CD14-positive monocyte (primary cell): ENCODE data around the gene SNX4. TPM values are rescaled to one million over a fixed set of nuclear protein-coding genes. Genes with fewer than 3 reads are reported as not detected.

Source experiments
- DNase-seq, 3 donors: peaks; one replicate each; pipeline ENCODE4 v3.0.0-alpha.2; 2011 to 2022
- H2AFZ ChIP-seq: 2 replicates; pipeline ENCODE4 v1.6.0; 2012; ENCODE audit warnings: mild to moderate bottlenecking, low read depth, low read length, inconsistent platforms; ENCODE audit not compliant: insufficient read depth, poor library complexity, severe bottlenecking
- H3K27ac ChIP-seq, 2 donors: 1 replicate in 1 of 2; 2 replicates in 1 of 2; pipeline ENCODE4 v1.5.1; 2012 to 2013; ENCODE audit warnings: low read length in 2 of 2, control low read depth in 1 of 2, inconsistent platforms in 1 of 2, low read depth in 1 of 2, mild to moderate bottlenecking in 1 of 2
- H3K27me3 ChIP-seq, 2 donors: one replicate each; pipeline versions ENCODE4 v1.6.0 to v1.6.1; 2011 to 2013; ENCODE audit warnings: low read length in 2 of 2; ENCODE audit not compliant: control insufficient read depth in 2 of 2, insufficient read depth in 2 of 2
- H3K36me3 ChIP-seq, 2 donors: replicated peaks in 1 of 2; 1 replicate in 1 of 2; 2 replicates in 1 of 2; pipeline versions ENCODE4 v1.5.1 to v1.6.1; 2012 to 2013; ENCODE audit warnings: low read length in 2 of 2, control low read depth in 1 of 2, inconsistent platforms in 1 of 2, mild to moderate bottlenecking in 1 of 2; ENCODE audit not compliant: insufficient read depth in 2 of 2, control insufficient read depth in 1 of 2
- H3K4me1 ChIP-seq, 2 donors: 1 replicate in 1 of 2; 2 replicates in 1 of 2; pipeline versions ENCODE4 v1.5.1 to v1.6.1; 2012 to 2013; ENCODE audit warnings: low read length in 2 of 2, control low read depth in 1 of 2, inconsistent platforms in 1 of 2, mild to moderate bottlenecking in 1 of 2, moderate library complexity in 1 of 2; ENCODE audit not compliant: insufficient read depth in 2 of 2, control insufficient read depth in 1 of 2
- H3K4me2 ChIP-seq: replicated peaks from 2 replicates; pipeline ENCODE3; 2012; ENCODE audit warnings: low read length, moderate library complexity, mild to moderate bottlenecking; ENCODE audit not compliant: poor library complexity, severe bottlenecking; ENCODE audit errors: extremely low read depth
- H3K4me3 ChIP-seq, 3 experiments: fragments of 200-600 bp in 1 of 3; sonication (generic) in 1 of 3; replicated peaks in 1 of 3; 1 replicate in 2 of 3; 2 replicates in 1 of 3; pipeline ENCODE4 v1.5.1; 2011 to 2013; ENCODE audit warnings: low read length in 3 of 3, mild to moderate bottlenecking in 3 of 3, control low read depth in 2 of 3, low read depth in 2 of 3, inconsistent platforms in 1 of 3, moderate library complexity in 1 of 3
- H3K79me2 ChIP-seq: 2 replicates; pipeline ENCODE4 v1.6.0; 2012; ENCODE audit warnings: mild to moderate bottlenecking, control low read depth, inconsistent platforms, low read length, moderate library complexity; ENCODE audit not compliant: insufficient read depth
- H3K9ac ChIP-seq: 2 replicates; pipeline ENCODE4 v1.6.0; 2017; ENCODE audit warnings: low read length, mild to moderate bottlenecking; ENCODE audit not compliant: insufficient read depth, poor library complexity, severe bottlenecking
- H3K9me3 ChIP-seq, 2 donors: replicated peaks in 1 of 2; 1 replicate in 1 of 2; 2 replicates in 1 of 2; pipeline versions ENCODE4 v1.5.1 to v1.6.1; 2012 to 2013; ENCODE audit warnings: low read length in 2 of 2, control low read depth in 1 of 2; ENCODE audit not compliant: control insufficient read depth in 1 of 2, insufficient read depth in 1 of 2
- H4K20me1 ChIP-seq: 2 replicates; pipeline ENCODE4 v1.6.0; 2012; ENCODE audit warnings: mild to moderate bottlenecking, low read length, control low read depth, moderate library complexity; ENCODE audit not compliant: insufficient read depth
- H3K27ac Mint-ChIP-seq, 7 donors: one replicate each; pipeline ENCODE4 v1.8.0; 2020; ENCODE audit warnings: mild to moderate bottlenecking in 7 of 7, mixed read lengths in 7 of 7, moderate library complexity in 6 of 7, inconsistent platforms in 2 of 7
- H3K27me3 Mint-ChIP-seq, 3 donors: one replicate each; pipeline ENCODE4 v1.8.0; 2021 to 2022; ENCODE audit warnings: low read depth in 3 of 3, mild to moderate bottlenecking in 3 of 3, mixed read lengths in 3 of 3, moderate library complexity in 3 of 3, inconsistent platforms in 1 of 3
- H3K36me3 Mint-ChIP-seq, 2 donors: one replicate each; pipeline ENCODE4 v1.8.0; 2020; ENCODE audit warnings: mixed read lengths in 2 of 2, inconsistent platforms in 1 of 2, mild to moderate bottlenecking in 1 of 2
- H3K4me1 Mint-ChIP-seq: one replicate; pipeline ENCODE4 v1.8.0; 2020; ENCODE audit warnings: mild to moderate bottlenecking, mixed read lengths
- H3K4me3 Mint-ChIP-seq, 2 donors: one replicate each; pipeline ENCODE4 v1.8.0; 2020; ENCODE audit warnings: mild to moderate bottlenecking in 2 of 2, mixed read lengths in 2 of 2, moderate library complexity in 1 of 2
- H3K9me3 Mint-ChIP-seq, 7 donors: one replicate each; pipeline ENCODE4 v1.8.0; 2020 to 2022; ENCODE audit warnings: mixed read lengths in 7 of 7, mild to moderate bottlenecking in 6 of 7, moderate library complexity in 6 of 7, inconsistent platforms in 2 of 7
- CTCF ChIP-seq: fragments of 200-600 bp; IDR thresholded peaks from one replicate; pipeline ENCODE4 v1.8.0; 2022; ENCODE audit warnings: antibody characterized with exemption, mild to moderate bottlenecking
- WGBS: methylation state at CpG from one replicate; pipeline ENCODE4 v1.1.5; 2013; ENCODE audit warnings: missing lambda C conversion rate; ENCODE audit not compliant: insufficient coverage; 5-methylcytosine and 5-hydroxymethylcytosine counted together
- intact Hi-C, 2 donors: fragments of 100-400 bp; cut with micrococcal nuclease; formaldehyde crosslinking; loops; one replicate each; pipeline versions ENCODE4 v1.15.0 to v1.15.1; 2023
- polyA plus RNA-seq, 3 donors: library from polyadenylated mRNA; depleted of rRNA in 1 of 3; unstranded in 2 of 3; stranded (reverse) in 1 of 3; fragments of 300-500 nt in 2 of 3; fragments of >200 nt in 1 of 3; fragmentation: Illumina TruSeq in 2 of 3; gene quantifications; 1 replicate in 2 of 3; 2 replicates in 1 of 3; pipeline ENCODE4 v1.2.3, GENCODE V29; 2012 to 2021

Gene SNX4
- polyA plus RNA-seq, 3 donors: 6.8 to 51.5 (median 40.8) TPM

- H3K36me3 ChIP-seq: peaks cover 57 to 94% of the 10 kb centered on the region in 2 donors
- no peak overlapping the region for H3K4me2 ChIP-seq
- H4K20me1 ChIP-seq: no peaks in the 10 kb centered on the region
- no peak overlapping the region for H2AFZ ChIP-seq
- no peak overlapping the region for H3K4me3 ChIP-seq
- H3K79me2 ChIP-seq: no peaks in the 10 kb centered on the region
- DNase-seq: no peak
- no peak for TF ChIP-seq CTCF
- peaks cover 0 to 1% (median 0%) of the 10 kb centered on the region in 7 donors for H3K9me3 Mint-ChIP-seq
- no peaks in the 10 kb centered on the region for H3K27me3 Mint-ChIP-seq
- no peak overlapping the region for H3K4me3 Mint-ChIP-seq
- H3K9me3 ChIP-seq: no peaks in the 10 kb centered on the region
- H3K9ac ChIP-seq: no peak overlapping the region
- WGBS: no CpG with 5 or more reads among the region's 1 CpG
- H3K4me1 Mint-ChIP-seq: no peaks in the 10 kb centered on the region
- H3K27ac Mint-ChIP-seq: no peak overlapping the region
- no peaks in the 10 kb centered on the region for H3K4me1 ChIP-seq
- no peaks in the 10 kb centered on the region for H3K27me3 ChIP-seq
- peaks cover 68 to 89% of the 10 kb centered on the region in 2 donors for H3K36me3 Mint-ChIP-seq
- H3K27ac ChIP-seq: no peak overlapping the region
- intact Hi-C loops: no loop called here
Observed at GRCh38 chr3:125470671-125471070, 49.3 kb downstream of the SNX4 start.

DNA sequence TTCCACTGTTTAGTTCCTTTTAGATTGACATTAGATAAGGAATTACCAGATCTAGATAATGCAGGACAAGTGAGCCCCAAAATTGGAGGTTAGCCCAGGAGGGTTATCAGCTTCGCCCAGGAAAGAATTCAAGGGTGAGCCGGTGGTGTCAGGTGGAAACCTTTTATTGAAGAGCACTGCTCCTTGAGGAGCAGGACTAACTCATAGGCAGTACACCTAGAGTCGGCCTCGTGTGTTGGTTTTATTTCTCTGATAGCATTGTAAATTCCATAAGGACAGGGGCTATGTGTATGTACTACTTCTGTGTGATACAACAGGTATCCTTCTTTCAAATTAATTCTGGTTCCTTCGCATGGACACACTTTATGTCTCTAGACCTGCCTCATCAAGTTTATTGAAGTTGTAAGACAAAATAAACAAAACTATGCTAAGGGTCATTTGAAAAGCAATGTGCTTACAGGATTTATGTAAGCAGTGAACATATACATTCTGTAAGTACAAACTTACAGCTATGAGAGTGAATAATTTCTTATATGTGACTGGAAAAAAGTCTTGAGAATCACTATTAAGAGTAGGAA, 57.2 kb downstream of the SNX4 start:
- Histone ChIP-seq H3K9me3 (no peaks in the 10 kb centered on the region), H3K4me2 (no peak overlapping the region), H3K4me3 (no peak overlapping the region), H4K20me1 (no peaks in the 10 kb centered on the region), H3K79me2 (no peaks in the 10 kb centered on the region), H3K9ac (no peak overlapping the region), H2AFZ (no peak overlapping the region), H3K27ac (no peak overlapping the region), H3K4me1 (no peaks in the 10 kb centered on the region), H3K27me3 (no peaks in the 10 kb centered on the region), H3K36me3 (peaks cover 52 to 92% of the 10 kb centered on the region in 2 donors)
- H3K9me3 Mint-ChIP-seq: no peaks in the 10 kb centered on the region
- H3K4me3 Mint-ChIP-seq: no peak overlapping the region
- H3K27me3 Mint-ChIP-seq: no peaks in the 10 kb centered on the region
- intact Hi-C loops: no loop called here
- no peak for DNase-seq
- no peak for TF ChIP-seq CTCF
- no peak overlapping the region for H3K27ac Mint-ChIP-seq
- peaks cover 56 to 83% of the 10 kb centered on the region in 2 donors for H3K36me3 Mint-ChIP-seq
- WGBS: 95% methylated on average over 3 of the region's 5 CpGs
- H3K4me1 Mint-ChIP-seq: no peaks in the 10 kb centered on the region
